ENCODE measurements around the gene WIPF2.

Gene WIPF2

DNA sequence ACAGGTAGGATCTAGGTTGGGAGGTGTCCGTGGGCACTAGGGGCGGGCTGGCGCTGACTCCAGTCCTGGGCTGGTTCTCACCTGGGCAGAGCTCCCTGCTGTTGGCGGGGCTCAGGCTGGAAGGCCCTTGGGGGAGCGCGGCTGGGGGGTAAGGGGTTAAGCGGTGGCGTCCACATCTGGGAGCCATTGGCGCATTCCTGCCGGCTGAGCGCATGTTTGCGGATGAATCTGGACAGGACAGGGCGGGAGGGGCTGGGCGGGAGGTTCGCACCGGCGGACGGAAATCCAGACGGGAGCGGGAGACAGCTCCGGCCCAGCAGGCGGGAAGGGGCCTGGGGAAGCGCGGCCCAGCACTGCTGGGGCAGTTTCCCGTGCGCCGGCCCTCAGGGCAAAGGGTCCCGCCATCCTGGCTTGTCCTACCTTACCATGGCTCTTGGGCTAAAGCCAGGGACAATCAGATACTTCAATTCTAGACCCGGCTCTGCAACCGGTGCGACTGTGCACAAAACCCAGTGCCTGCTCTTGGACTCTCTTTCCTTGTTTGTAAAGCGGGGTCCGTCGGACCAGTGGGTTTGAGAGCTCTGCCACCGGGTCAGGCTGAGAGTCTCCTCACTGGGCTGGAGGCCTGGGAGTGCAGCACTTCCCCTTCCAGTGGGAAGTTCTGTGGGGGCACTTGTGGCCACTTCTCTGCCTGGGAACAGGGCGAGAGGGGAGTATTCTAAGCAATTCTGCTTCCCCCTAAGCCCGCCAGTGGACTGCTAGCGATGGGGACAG, 97.7 kb downstream of the WIPF2 start:
- no peak for DNase-seq

GRCh38 chr17:40317345-40317873, 98.3 kb downstream of the WIPF2 start:
- peak; percentile 59 for DNase-seq

DNA sequence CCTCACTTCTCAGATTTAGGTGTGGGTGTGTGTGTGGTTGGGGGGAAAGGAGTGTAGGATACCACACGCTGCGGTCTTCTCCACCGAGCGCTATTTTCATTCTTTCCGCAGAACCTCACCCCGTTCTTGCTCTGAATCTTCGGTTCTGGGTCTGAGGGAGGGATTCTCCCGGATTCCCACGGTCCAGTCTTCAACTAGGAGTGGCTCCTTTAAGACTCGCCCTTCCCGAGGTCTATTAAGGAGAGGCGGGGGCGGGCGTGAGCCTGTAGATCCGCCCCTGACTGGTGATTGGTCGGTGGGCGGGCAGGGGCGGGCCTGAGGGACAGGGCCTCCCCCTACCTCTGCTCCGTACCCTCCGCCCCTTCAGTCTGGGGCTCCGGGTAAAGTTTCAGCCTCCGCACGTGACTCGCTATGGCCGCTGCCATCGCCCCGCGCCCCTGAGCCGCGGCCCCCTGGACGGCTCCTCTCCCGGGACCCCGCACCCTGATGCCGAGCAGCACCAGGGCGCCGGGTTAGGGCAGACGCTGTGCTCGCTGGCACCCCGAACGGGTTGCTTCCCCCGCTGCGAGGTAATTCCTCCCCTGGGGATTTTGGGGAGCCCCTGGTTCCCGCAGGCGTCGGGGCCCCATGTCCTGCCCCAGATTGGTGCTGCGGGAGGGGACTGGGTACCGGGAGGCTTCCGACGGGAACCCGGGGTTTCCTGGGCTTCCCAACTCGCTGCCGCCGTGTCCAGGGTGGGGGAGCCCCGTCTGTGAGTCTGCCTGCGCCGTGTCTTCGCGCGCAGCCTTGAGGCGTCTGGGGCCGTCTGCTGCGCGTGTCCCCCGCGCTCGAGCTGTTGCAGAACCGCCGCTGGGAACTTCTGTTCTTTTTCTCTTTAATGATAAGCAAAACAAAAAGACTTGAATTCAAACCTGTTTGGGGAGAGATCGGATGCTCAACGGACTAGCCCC, 99.1 kb downstream of the WIPF2 start:
- DNase-seq: peak; percentile 92

DNA sequence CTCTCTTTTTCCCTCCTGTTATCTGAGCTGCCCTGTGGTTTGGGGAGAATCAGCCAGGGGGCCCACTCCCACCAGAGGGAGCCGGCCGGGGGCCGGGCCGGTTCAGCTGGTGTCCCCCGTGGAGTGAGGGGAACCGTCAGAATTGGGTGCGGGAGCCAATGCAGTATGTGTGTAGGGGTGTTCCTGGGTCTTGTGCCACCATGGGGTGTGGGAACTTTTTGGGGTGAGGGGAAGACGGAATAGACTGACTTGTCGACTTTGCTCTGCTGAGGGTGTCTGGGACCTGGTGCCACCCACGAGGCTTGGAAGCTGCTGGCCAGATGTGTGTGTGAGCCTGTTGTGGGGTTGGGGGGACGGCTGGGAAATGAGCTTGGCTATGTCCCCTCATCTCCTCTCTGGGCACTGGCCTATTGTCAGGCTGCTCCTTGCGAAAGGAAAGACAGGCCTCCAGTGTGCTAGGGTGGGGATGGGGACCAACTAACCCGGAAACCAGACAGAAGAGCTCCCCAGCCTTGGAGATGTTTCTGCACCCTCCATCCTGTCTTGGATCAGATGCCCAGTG, 99.8 kb downstream of the WIPF2 start:
- peak; percentile 55 for DNase-seq

- peak; percentile 84 for DNase-seq
Observed at GRCh38 chr17:40319651-40320540, 100.8 kb downstream of the WIPF2 start.

DNA sequence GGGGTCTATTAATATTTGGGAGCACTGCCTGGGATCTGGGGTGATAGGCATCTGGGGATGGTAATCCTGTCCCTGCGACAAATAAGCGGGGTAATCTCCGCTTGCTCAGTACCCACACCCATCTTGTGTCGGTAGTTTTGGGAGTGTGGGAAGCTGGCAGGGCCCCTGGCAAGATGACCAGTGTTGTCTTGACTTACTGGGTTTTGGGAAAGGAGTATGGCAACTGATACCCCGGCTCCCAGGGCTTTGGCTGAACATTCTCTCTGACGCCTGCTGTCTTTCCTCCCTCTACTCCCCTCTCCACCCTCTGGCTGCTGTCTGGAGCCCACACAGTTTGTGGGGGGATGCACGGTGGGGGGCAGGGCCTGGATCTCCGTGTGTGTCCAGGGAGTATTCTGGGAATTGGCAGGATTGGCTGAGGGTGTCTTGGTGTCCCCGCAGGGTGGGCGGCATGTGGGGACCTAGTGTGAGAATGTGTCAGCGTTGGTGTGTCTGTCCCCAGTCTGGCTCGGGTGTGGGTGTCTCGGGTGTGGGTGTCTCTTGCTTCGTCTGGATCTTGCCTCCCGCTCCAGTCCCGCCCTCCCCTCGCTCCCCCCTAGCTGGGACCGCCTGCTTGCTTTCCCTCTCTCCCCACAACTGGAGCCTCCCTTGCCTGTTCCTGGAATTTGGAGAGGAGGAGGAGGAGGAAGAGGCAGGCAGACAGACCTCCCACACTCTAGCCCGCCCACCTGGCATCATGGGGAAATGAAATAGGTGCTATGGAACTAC, 101.8 kb downstream of the WIPF2 start:
- DNase-seq: peak; percentile 71

DNA sequence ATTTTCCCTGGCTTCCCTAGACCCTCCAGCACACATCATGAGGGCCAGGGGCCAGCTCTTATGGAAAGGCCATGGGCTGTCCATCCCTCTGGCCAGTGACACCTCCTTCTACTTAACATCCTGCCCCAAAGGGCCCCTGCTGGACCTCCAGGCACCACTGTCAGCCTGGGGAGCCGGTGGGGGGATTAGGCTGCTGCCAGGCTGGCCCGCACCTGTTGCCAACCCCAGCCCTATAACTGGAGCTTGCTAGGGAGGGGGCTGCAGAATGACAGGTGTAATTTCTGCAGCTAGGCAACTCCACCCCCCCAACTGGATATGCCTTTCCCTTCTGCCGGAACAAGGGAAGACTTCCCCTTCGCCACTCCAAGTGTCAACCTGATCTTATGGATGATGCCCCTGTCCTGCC, 102.4 kb downstream of the WIPF2 start:
- no peak for DNase-seq

- no peak for DNase-seq
Observed at GRCh38 chr17:40321961-40322357, 102.9 kb downstream of the WIPF2 start.

GRCh38 chr17:40322358-40323315, 103.5 kb downstream of the WIPF2 start:
- DNase-seq: peak; percentile 87

DNA sequence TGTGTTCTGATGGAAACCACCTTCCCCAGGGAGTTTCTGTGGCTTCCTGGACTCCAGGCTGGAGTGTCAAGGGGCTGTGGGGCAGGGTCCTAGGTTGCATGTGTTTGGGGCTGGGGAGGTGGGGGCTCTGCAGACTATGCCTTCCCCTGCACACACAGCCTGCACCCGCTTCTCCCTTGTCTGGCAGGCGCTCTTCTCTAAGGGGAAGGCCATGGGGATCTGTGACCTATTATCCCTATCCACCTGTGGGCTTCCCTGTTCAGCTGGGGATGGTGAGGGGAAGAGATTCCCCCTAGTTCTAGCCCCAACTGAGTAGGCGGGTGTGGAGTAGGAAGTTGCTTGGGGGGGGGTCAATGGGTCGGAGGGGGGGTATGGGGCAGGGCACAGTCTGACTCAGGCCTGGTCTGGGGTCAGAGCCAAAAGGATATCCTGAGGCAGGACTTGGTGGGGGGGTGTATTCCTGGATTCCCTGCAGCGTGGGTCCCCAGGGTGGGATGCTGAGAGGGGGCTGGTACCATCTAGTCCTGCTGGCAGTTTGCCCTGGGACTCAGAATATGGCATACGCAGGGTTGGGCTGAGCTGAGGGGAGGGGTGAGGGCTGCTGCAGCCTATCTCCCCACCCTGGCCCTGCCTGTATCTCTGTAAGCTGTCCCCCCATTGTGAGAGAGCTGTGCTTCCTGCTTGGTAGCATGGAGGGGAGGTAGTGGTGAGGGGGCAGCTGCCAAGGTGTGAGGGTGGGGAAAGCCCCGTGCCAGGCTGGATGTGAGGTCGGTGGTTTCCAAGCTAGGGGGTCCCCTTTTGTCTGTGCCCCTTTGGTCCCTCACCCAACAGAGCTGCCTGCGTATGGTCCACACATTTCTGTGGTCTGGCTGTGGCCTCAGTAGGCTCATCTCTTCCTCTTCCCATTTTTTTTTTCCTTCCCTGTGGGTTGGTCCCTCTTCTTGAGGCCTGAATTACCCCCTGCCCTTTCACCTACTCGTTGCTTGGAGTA, 104.6 kb downstream of the WIPF2 start:
- peak; percentile 70 for DNase-seq

- peak; percentile 57 for DNase-seq
Observed at GRCh38 chr17:40325156-40326013, 106.3 kb downstream of the WIPF2 start.

DNA sequence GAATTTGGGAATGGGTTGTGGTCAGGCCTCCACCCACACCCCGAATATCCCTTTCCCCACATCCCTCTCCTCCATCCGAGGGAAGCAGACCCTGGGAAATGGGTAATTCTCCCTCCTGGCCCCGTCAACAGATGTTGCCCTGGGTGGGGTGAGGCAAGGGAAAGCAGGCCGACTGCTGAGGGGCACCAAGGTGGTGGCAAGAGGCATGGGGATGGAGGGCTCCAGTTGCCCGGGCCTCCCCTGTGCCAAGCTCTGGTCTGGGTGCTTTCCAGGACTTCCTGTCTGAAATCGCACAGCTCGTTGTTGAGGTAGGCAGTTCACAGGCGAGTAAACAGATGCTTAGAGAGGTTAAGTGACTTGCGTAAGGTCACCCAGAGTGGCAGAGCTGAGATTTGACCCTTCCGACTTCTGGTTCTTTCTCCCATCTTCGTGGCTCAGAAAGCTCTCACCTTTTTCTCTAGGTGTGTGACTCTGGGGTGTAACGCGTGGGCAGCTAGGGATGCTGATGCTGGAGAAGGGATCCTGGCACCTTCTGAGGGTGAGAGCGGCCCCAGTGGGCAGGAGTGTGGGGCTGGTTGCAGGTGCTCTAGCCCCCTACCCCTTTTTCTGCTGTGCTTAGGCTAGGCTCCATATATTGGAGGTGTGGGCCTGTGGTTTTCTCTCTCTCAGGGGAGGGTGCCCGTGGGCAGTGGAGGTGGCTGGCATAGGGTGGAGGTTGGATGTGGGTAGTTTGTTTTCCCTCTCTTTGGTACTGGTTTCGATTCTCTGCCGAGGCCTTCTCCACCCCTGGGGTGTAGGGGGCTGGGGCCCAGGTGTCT, 107.1 kb downstream of the WIPF2 start:
- no peak for DNase-seq

DNA sequence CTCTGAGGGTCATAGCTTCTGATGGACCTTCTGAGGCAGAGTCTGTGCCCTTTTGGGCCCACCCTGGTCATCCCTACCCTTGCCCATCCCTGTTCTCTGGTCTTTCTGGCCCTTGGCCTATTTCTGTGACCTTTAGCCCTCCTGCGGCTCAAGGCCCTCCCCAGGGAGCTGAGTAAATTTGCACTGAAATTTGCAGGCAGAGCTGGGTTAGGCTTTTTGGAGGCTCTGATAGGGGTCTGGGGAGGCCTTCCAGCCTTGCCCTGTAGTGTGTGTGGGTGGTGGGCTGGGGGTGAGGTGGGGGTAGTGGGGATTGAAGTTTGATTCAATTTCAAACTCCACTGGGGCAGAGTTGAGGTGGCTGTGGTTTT, 107.7 kb downstream of the WIPF2 start:
- DNase-seq: no peak

- DNase-seq: no peak
Observed at GRCh38 chr17:40327244-40327729, 108.2 kb downstream of the WIPF2 start.

DNA sequence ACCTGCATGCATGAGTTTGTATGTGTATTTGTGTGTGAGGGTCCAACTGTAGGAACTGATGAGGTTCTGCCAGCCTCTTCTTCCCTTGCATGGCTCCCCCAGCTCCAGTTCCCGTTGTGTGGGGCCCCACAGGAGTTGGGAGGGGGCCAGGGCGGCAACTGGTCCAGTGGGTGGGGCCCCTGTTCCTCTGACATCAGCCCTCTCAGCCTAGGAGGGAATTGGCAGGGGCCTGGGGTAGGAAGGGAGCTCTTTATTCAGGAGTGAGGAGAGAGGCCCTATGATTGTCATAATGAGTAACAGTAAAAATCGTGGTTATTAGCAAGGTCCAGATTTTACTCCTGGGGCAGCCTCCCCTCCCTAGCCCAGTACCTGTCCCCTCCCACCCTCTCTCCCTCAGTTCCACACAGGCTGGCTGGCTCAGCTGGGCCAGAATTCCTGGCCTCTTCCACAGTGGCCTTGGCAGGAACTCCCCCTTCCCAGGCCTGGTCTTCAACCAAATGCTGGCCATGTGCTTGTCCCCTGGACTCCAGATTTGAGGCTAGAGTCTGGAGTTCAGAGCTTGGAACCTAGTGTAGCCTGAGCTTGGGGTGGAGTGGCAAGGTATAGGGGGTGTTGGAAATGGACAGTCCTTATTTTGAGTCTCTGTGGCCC, 108.8 kb downstream of the WIPF2 start:
- DNase-seq: no peak

GRCh38 chr17:40328386-40328766, 109.3 kb downstream of the WIPF2 start:
- no peak for DNase-seq

All from activated T-cell treated with anti-CD3 and anti-CD28 coated beads, Interleukin-2, amount 50 U/mL, for 1 hour (primary cell).